ENCODE data around the gene PHF21A.
A peak's percentile ranks its signal among the peaks of the same experiment; 100 is the strongest.

Gene PHF21A

DNA sequence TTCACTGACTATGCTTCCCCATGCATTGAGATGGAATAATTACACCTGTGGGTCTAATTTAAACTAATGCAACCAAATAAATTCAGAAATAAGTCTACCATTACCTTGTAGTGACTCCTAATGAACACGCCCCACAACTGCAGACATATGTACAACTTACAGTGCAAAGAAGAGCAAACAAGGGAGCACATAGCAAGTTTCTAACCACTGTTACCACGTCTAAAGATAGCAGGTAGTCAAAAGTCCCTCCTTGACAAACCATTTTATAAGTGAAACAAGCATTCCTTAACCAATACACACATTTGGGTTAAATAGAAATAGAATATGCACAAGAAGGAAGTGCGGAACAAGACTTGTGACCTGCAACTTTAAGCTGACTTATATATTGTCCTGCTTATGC lies 20.6 kb downstream of the PHF21A start:
- H3K79me2 ChIP-seq (ENCODE audit: insufficient read depth, low read length) = peaks cover 89% of the 10 kb centered on the region
- DNase-seq (no peak), ATAC-seq (ENCODE audit: insufficient read depth, low read depth) (peak; percentile 70)
- H3K36me3 ChIP-seq (ENCODE audit: insufficient read depth, low read length) = no peaks in the 10 kb centered on the region
- H3K4me1 ChIP-seq (ENCODE audit: insufficient read depth, low read length) = peaks cover 34% of the 10 kb centered on the region
- H3K9me3 ChIP-seq (ENCODE audit: insufficient read depth, low read length, severe bottlenecking) = no peaks in the 10 kb centered on the region
- H2AFZ ChIP-seq (ENCODE audit: low read depth, low read length) = no peak overlapping the region
- H3K9ac ChIP-seq (ENCODE audit: low read depth, low read length) = peak overlapping the region; percentile 45
- 0 out of 2 replicates have a peak, but pooled peaks cover 4% of the 10 kb centered on the region for H4K20me1 ChIP-seq (ENCODE audit: insufficient read depth, low read length)
- H3K27ac ChIP-seq (ENCODE audit: low read length) = peak overlapping the region; percentile 50
- peak overlapping the region; percentile 61 for H3K4me2 ChIP-seq (ENCODE audit: insufficient read depth, low read length)
- H3K4me3 ChIP-seq (ENCODE audit: low read depth in 1 of 2, low read length in 2 of 2) = peak overlapping the region in 1 of 2 experiments; percentile 40; a peak in 2 of 4 replicates
- no peaks in the 10 kb centered on the region for H3K27me3 ChIP-seq (ENCODE audit: insufficient read depth, low read length, poor library complexity)
- TF ChIP-seq CTCF (IDR thresholded peaks at IDR 0.05; ENCODE audit: borderline replicate concordance, extremely low read depth, low read length, poor library complexity, severe bottlenecking) = no peak
- no peak for TF ChIP-seq EZH2 (IDR thresholded peaks at IDR 0.05; ENCODE audit: borderline replicate concordance, low read depth, low read length, severe bottlenecking)

GRCh38 chr11:46099963-46100316 lies 21.3 kb downstream of the PHF21A start:
- Histone ChIP-seq H3K36me3 (ENCODE audit: insufficient read depth, low read length) (no peaks in the 10 kb centered on the region), H3K27ac (ENCODE audit: low read length) (peak overlapping the region; percentile 68), H3K9ac (ENCODE audit: low read depth, low read length) (peak overlapping the region; percentile 45), H3K4me2 (ENCODE audit: insufficient read depth, low read length) (peak overlapping the region; percentile 61), H3K4me3 (ENCODE audit: low read depth in 1 of 2, low read length in 2 of 2) (peak overlapping the region in 1 of 2 experiments; percentile 40; a peak in 2 of 4 replicates), H3K27me3 (ENCODE audit: insufficient read depth, low read length, poor library complexity) (no peaks in the 10 kb centered on the region), H3K9me3 (ENCODE audit: insufficient read depth, low read length, severe bottlenecking) (no peaks in the 10 kb centered on the region), H3K79me2 (ENCODE audit: insufficient read depth, low read length) (peaks cover 83% of the 10 kb centered on the region), H4K20me1 (ENCODE audit: insufficient read depth, low read length) (0 out of 2 replicates have a peak, but pooled peaks cover 1% of the 10 kb centered on the region), H3K4me1 (ENCODE audit: insufficient read depth, low read length) (peaks cover 34% of the 10 kb centered on the region), H2AFZ (ENCODE audit: low read depth, low read length) (peak overlapping the region; percentile 45)
- no peak for TF ChIP-seq EZH2 (IDR thresholded peaks at IDR 0.05; ENCODE audit: borderline replicate concordance, low read depth, low read length, severe bottlenecking)
- TF ChIP-seq CTCF (IDR thresholded peaks at IDR 0.05; ENCODE audit: borderline replicate concordance, extremely low read depth, low read length, poor library complexity, severe bottlenecking) = no peak
- ATAC-seq (ENCODE audit: insufficient read depth, low read depth) (peak; percentile 81), DNase-seq (no peak)

DNA sequence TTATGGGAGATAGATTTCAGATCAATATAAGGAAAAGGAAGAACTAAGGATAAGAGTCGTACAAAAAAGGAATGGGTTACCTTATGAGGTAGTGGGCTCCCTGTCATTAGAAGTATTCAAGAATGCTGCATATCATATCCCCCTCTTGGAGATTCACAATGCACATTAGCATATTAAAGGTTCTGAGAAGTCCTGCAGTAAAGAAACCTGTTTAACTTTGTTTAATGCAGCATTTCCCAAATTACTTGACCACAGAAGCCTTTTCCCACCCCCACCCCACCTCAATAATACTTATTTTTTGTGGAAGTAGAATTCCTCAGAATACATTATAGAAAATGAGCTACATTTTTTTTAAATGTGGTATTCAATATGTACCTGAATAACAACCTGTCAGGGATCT lies 30.9 kb downstream of the PHF21A start:
- no peak overlapping the region for H3K4me3 ChIP-seq (ENCODE audit: low read depth in 1 of 2, low read length in 2 of 2)
- no peak overlapping the region for H2AFZ ChIP-seq (ENCODE audit: low read depth, low read length)
- no peaks in the 10 kb centered on the region for H4K20me1 ChIP-seq (ENCODE audit: insufficient read depth, low read length)
- DNase-seq = no peak
- peaks cover 16% of the 10 kb centered on the region; the same call in 1 of the 2 replicates for H3K36me3 ChIP-seq (ENCODE audit: insufficient read depth, low read length)
- 0 out of 2 replicates have a peak, but pooled peaks cover 4% of the 10 kb centered on the region for H3K79me2 ChIP-seq (ENCODE audit: insufficient read depth, low read length)
- no peaks in the 10 kb centered on the region for H3K9me3 ChIP-seq (ENCODE audit: insufficient read depth, low read length, severe bottlenecking)
- ATAC-seq (ENCODE audit: insufficient read depth, low read depth) = no peak
- no peaks in the 10 kb centered on the region for H3K4me1 ChIP-seq (ENCODE audit: insufficient read depth, low read length)
- no peaks in the 10 kb centered on the region for H3K27me3 ChIP-seq (ENCODE audit: insufficient read depth, low read length, poor library complexity)
- H3K9ac ChIP-seq (ENCODE audit: low read depth, low read length) = no peak overlapping the region
- H3K27ac ChIP-seq (ENCODE audit: low read length) = no peak overlapping the region
- H3K4me2 ChIP-seq (ENCODE audit: insufficient read depth, low read length) = no peak overlapping the region
- no peak for TF ChIP-seq EZH2 (IDR thresholded peaks at IDR 0.05; ENCODE audit: borderline replicate concordance, low read depth, low read length, severe bottlenecking)
- TF ChIP-seq CTCF (IDR thresholded peaks at IDR 0.05; ENCODE audit: borderline replicate concordance, extremely low read depth, low read length, poor library complexity, severe bottlenecking) = no peak

Measured in DND-41 (cell line).